ENCODE measurements around the gene EDEM2.

The EDEM2 gene

GRCh38 chr20:35135867-35136586 is 11.1 kb downstream of the EDEM2 start:
- ChIA-PET CTCF (interaction anchor here (0.6 kb wide), 1 partner anchor 319 kb away, joined by 3 read pairs; no protein-coding TSS in a partner anchor), POLR2A (ENCODE audit: low non-redundant PET) (no interaction called here)
- TF ChIP-seq CTCF (conservative IDR thresholded peaks at IDR 0.05; ENCODE audit: low read depth) = no peak
- no peak overlapping the region for H3K27ac ChIP-seq
- no peak for DNase-seq (ENCODE audit: low spot score)

- TF ChIP-seq CTCF (conservative IDR thresholded peaks at IDR 0.05; ENCODE audit: low read depth) = no peak
- POLR2A ChIA-PET (ENCODE audit: low non-redundant PET) = no interaction called here
- DNase-seq (ENCODE audit: low spot score) = no peak
- CTCF ChIA-PET = interaction anchor here (0.5 to 1.9 kb wide), 2 partner anchors 10 to 308 kb away, joined by 3 to 6 read pairs; no protein-coding TSS in a partner anchor
- H3K27ac ChIP-seq = peak overlapping the region; percentile 10
Observed at GRCh38 chr20:35134880-35135279, 12.3 kb downstream of the EDEM2 start.

GRCh38 chr20:35134472-35134871 is 12.7 kb downstream of the EDEM2 start:
- H3K27ac ChIP-seq = peak overlapping the region; percentile 10
- no peak for TF ChIP-seq CTCF (conservative IDR thresholded peaks at IDR 0.05; ENCODE audit: low read depth)
- POLR2A ChIA-PET (ENCODE audit: low non-redundant PET) = no interaction called here
- CTCF ChIA-PET = interaction anchor here (0.5 to 1.9 kb wide), 4 partner anchors 11 to 308 kb away, joined by 3 to 7 read pairs (median 5); no protein-coding TSS in a partner anchor
- DNase-seq (ENCODE audit: low spot score) = no peak

GRCh38 chr20:35133735-35134134 is 13.4 kb downstream of the EDEM2 start:
- H3K27ac ChIP-seq = no peak overlapping the region
- POLR2A ChIA-PET (ENCODE audit: low non-redundant PET) = no interaction called here
- CTCF ChIA-PET = interaction anchor here (0.6 to 1.9 kb wide), 5 partner anchors 11 to 259 kb away, joined by 3 to 7 read pairs (median 4); no protein-coding TSS in a partner anchor
- DNase-seq (ENCODE audit: low spot score) = no peak
- no peak for TF ChIP-seq CTCF (conservative IDR thresholded peaks at IDR 0.05; ENCODE audit: low read depth)

GRCh38 chr20:35133031-35133430 is 14.1 kb downstream of the EDEM2 start:
- no peak for TF ChIP-seq CTCF (conservative IDR thresholded peaks at IDR 0.05; ENCODE audit: low read depth)
- no peak for DNase-seq (ENCODE audit: low spot score)
- H3K27ac ChIP-seq = no peak overlapping the region
- CTCF ChIA-PET = interaction anchor here (0.6 to 1.9 kb wide), 4 partner anchors 12 to 314 kb away, joined by 3 to 6 read pairs (median 5); no protein-coding TSS in a partner anchor
- POLR2A ChIA-PET (ENCODE audit: low non-redundant PET) = no interaction called here

GRCh38 chr20:35131934-35132333 is 15.2 kb downstream of the EDEM2 start:
- ChIA-PET POLR2A (ENCODE audit: low non-redundant PET) (no interaction called here), CTCF (interaction anchor here (0.6 to 1.3 kb wide), 3 partner anchors 137 to 361 kb away, joined by 3 to 5 read pairs (median 3); no protein-coding TSS in a partner anchor)
- no peak for TF ChIP-seq CTCF (conservative IDR thresholded peaks at IDR 0.05; ENCODE audit: low read depth)
- no peak overlapping the region for H3K27ac ChIP-seq
- DNase-seq (ENCODE audit: low spot score) = no peak
